K562 (cell line): Measurements from ENCODE around the gene MAP2K7. TPM values are rescaled to one million over a fixed set of nuclear protein-coding genes. Genes with fewer than 3 reads are reported as not detected.

ENCODE experiments used
- ATF4 ChIP-seq: fragments of 450-650 bp; formaldehyde crosslinking; IDR thresholded peaks from 2 replicates; pipeline ENCODE4 v1.4.0; 2022; ENCODE audit warnings: mild to moderate bottlenecking, moderate library complexity
- DDX20 ChIP-seq: fragments of 450-650 bp; IDR thresholded peaks from 2 replicates; pipeline ENCODE4 v1.6.1; 2016; ENCODE audit warnings: missing genetic modification characterization, low read depth, mild to moderate bottlenecking, missing compliant biosample characterization, moderate library complexity
- HDGF ChIP-seq: fragments of 450-650 bp; IDR thresholded peaks from 2 replicates; pipeline ENCODE4 v1.6.1; 2016
- MAX ChIP-seq: sonication (generic); formaldehyde crosslinking; IDR thresholded peaks from 2 replicates; pipeline ENCODE4 v1.9.0; 2022; ENCODE audit warnings: mild to moderate bottlenecking, missing genetic modification reagents
- RERE ChIP-seq: sonication (generic); formaldehyde crosslinking; IDR thresholded peaks from 2 replicates; pipeline ENCODE4 v1.8.0; 2023; ENCODE audit warnings: missing genetic modification reagents, mild to moderate bottlenecking, borderline replicate concordance
- SIN3A ChIP-seq, 2 experiments: fragments of 150-350 bp in 1 of 2; IDR thresholded peaks; 2 replicates each; pipeline ENCODE4 v1.6.1; 2011 to 2016; ENCODE audit warnings: borderline replicate concordance in 2 of 2, low read depth in 2 of 2, low read length in 2 of 2, mild to moderate bottlenecking in 2 of 2, moderate library complexity in 2 of 2; ENCODE audit not compliant: control insufficient read depth in 1 of 2
- SMARCE1 ChIP-seq: fragments of 450-650 bp; IDR thresholded peaks from 2 replicates; pipeline ENCODE4 v1.7.1; 2016; ENCODE audit warnings: mild to moderate bottlenecking
- THRAP3 ChIP-seq: fragments of 450-650 bp; IDR thresholded peaks from 2 replicates; pipeline ENCODE4 v1.6.1; 2016; ENCODE audit warnings: mild to moderate bottlenecking, inconsistent platforms, borderline replicate concordance
- ZNF232 ChIP-seq: sonication (generic); formaldehyde crosslinking; IDR thresholded peaks from 2 replicates; pipeline ENCODE4 v1.8.0; 2022; ENCODE audit warnings: mild to moderate bottlenecking, missing genetic modification reagents
- ZNF318 ChIP-seq, 2 experiments: fragments of 450-650 bp; IDR thresholded peaks; 2 replicates each; pipeline ENCODE4 v1.6.1; 2016; ENCODE audit warnings: mild to moderate bottlenecking in 2 of 2, borderline replicate concordance in 1 of 2, low read depth in 1 of 2, moderate library complexity in 1 of 2
- polyA plus RNA-seq, 8 experiments: library from polyadenylated mRNA; depleted of rRNA in 4 of 8; stranded (reverse) in 5 of 8; unstranded in 3 of 8; fragments of >200 nt; fragmentation: Nextera tagmentation in 2 of 8; fragmentation: Illumina TruSeq in 1 of 8; extraction: Ambion mirVana in 2 of 8; extraction: Trizol in 1 of 8; gene quantifications; 2 replicates each; pipeline versions ENCODE4 v1.2.1 to v1.2.3, GENCODE V29; 2011 to 2014; ENCODE audit warnings: inconsistent platforms in 1 of 8, missing spikeins in 1 of 8
- total RNA-seq, 7 experiments: library from RNA; depleted of rRNA in 6 of 7; stranded (reverse); fragments of >200 nt in 6 of 7; fragmentation: Illumina TruSeq in 2 of 7; extraction: Trizol in 2 of 7; gene quantifications; 2 replicates each; pipeline versions ENCODE4 v1.2.1 to v1.2.3, GENCODE V29; 2011 to 2021; ENCODE audit warnings: low replicate concordance in 1 of 7

The MAP2K7 gene
- total and polyA plus RNA-seq, 9 of the 15 experiments (the other 6 are each of a cell fraction or from before 2014, with no cell fraction given) = 0.51 to 45.8 (median 14.1) TPM

- TF ChIP-seq RERE (CRISPR knock-in tag) (no peak), SIN3A (IDR thresholded peaks at IDR 0.05; ENCODE audit: borderline replicate concordance in 2 of 2, control insufficient read depth in 1 of 2, low read depth in 2 of 2, low read length in 2 of 2) (peak in 1 of 2 experiments; percentile 93; a peak in 1 of 4 replicates), MAX (CRISPR knock-in tag) (peak; percentile 52), ATF4 (CRISPR knock-in tag) (no peak), SMARCE1 (no peak), ZNF232 (CRISPR knock-in tag) (no peak), HDGF (peak; percentile 65), DDX20 (tag) (no peak), ZNF318 (IDR thresholded peaks at IDR 0.05; ENCODE audit: borderline replicate concordance in 1 of 2, low read depth in 1 of 2) (no peak), THRAP3 (no peak)
Measured at GRCh38 chr19:7871437-7872305, 32.0 kb upstream of the MAP2K7 start (continued).
